PC-9 (cell line): ENCODE measurements around the gene CHRNG. TPM values are rescaled to one million over a fixed set of nuclear protein-coding genes. Genes with fewer than 3 reads are reported as not detected.

Experiments
- BruUV-seq: library from RNA; stranded (reverse); fragments of 400-500 nt; replicated peaks from 2 replicates; lab custom pipeline; 2021; lab: Mats Ljungman, UMichigan
- CTCF ChIA-PET: fragments of 300-600 bp; sonication (Branson Sonifier 250); formaldehyde crosslinking; loops from one replicate; lab custom pipeline; 2022; ENCODE audit warnings: antibody characterized with exemption; lab: Charles Lee
- POLR2A ChIA-PET: fragments of 300-600 bp; sonication (Branson Sonifier 250); formaldehyde crosslinking; loops from one replicate; lab custom pipeline; 2022; ENCODE audit warnings: antibody characterized with exemption; ENCODE audit not compliant: unreplicated experiment; lab: Charles Lee
- DNase-seq, 2 experiments: peaks; one replicate each; pipeline versions ENCODE4 v3.0.0 to v3.0.0-alpha.2; 2015 to 2022; ENCODE audit warnings: mixed read lengths in 1 of 2
- H2AFZ ChIP-seq: fragments of 200-600 bp; sonication (generic); 2 replicates; pipeline ENCODE4 v1.8.1; 2017; ENCODE audit warnings: antibody characterized with exemption
- H3F3A ChIP-seq: fragments of 200-600 bp; sonication (generic); 2 replicates; pipeline ENCODE4 v1.8.1; 2017; ENCODE audit warnings: antibody characterized with exemption, mild to moderate bottlenecking, low read depth; ENCODE audit not compliant: insufficient read depth
- H3K27ac ChIP-seq: fragments of 200-600 bp; sonication (generic); 2 replicates; pipeline ENCODE4 v1.6.1; 2016; ENCODE audit warnings: mixed run types
- H3K27me3 ChIP-seq: fragments of 200-600 bp; sonication (generic); 2 replicates; pipeline ENCODE4 v1.6.1; 2016; ENCODE audit warnings: low read depth, mixed run types; ENCODE audit not compliant: insufficient read depth
- H3K36me3 ChIP-seq: fragments of 200-600 bp; sonication (generic); 2 replicates; pipeline ENCODE4 v1.6.1; 2016; ENCODE audit warnings: low read depth, mixed run types
- H3K4me1 ChIP-seq: fragments of 200-600 bp; sonication (generic); replicated peaks from 2 replicates; pipeline ENCODE4 v1.6.1; 2016; ENCODE audit warnings: mixed run types; ENCODE audit not compliant: insufficient read depth
- H3K4me2 ChIP-seq: fragments of 200-600 bp; sonication (generic); 2 replicates; pipeline ENCODE4 v1.6.1; 2017; ENCODE audit warnings: mixed run types
- H3K4me3 ChIP-seq: fragments of 200-600 bp; sonication (generic); 2 replicates; pipeline ENCODE4 v1.6.1; 2016; ENCODE audit warnings: mixed run types
- H3K79me2 ChIP-seq: fragments of 200-600 bp; sonication (generic); 2 replicates; pipeline ENCODE4 v1.6.1; 2017; ENCODE audit warnings: low read depth, mixed run types
- H3K9me2 ChIP-seq: fragments of 200-600 bp; sonication (generic); 2 replicates; pipeline ENCODE4 v1.8.1; 2017; ENCODE audit warnings: mild to moderate bottlenecking; ENCODE audit not compliant: insufficient read depth
- H3K9me3 ChIP-seq: fragments of 200-600 bp; sonication (generic); 2 replicates; pipeline ENCODE4 v1.8.1; 2016; ENCODE audit warnings: low read depth; ENCODE audit not compliant: insufficient read depth
- H4K20me1 ChIP-seq: fragments of 200-600 bp; sonication (generic); 2 replicates; pipeline ENCODE4 v1.8.1; 2017; ENCODE audit not compliant: insufficient read depth
- CTCF ChIP-seq: fragments of 200-600 bp; sonication (generic); conservative IDR thresholded peaks from 2 replicates; pipeline ENCODE4 v1.6.1; 2017; ENCODE audit warnings: mixed run types, antibody characterized with exemption, mild to moderate bottlenecking, moderate library complexity
- EZH2 ChIP-seq: fragments of 200-600 bp; sonication (generic); IDR thresholded peaks from 2 replicates; pipeline ENCODE4 v1.8.0; 2017; ENCODE audit warnings: antibody characterized with exemption, low read depth
- intact Hi-C: fragments of 100-400 bp; cut with micrococcal nuclease; formaldehyde crosslinking; loops from one replicate; pipeline ENCODE4 v1.10.0; 2022; ENCODE audit not compliant: unreplicated experiment
- total RNA-seq: library from RNA; stranded (reverse); gene quantifications from 2 replicates; pipeline ENCODE4 v1.2.3, GENCODE V29; 2021

The CHRNG gene
- total RNA-seq, 1 experiment from 2014 or later: not detected

- BruUV-seq: no TSS peak
- peaks cover 41% of the 10 kb centered on the region for H3K79me2 ChIP-seq
These were observed 16.9 kb downstream of the CHRNG start for GRCh38 chr2:232556426-232556825.

GRCh38 chr2:232562515-232563151 is 23.1 kb downstream of the CHRNG start:
- H3K9me3 ChIP-seq: no peaks in the 10 kb centered on the region
- ChIA-PET POLR2A (no interaction called here), CTCF (no interaction called here)
- H3K27ac ChIP-seq: no peak overlapping the region
- no peaks in the 10 kb centered on the region for H3K79me2 ChIP-seq
- DNase-seq: no peak
- no peak overlapping the region for H2AFZ ChIP-seq
- intact Hi-C loops: no loop called here
- H3K27me3 ChIP-seq: no peaks in the 10 kb centered on the region
- no TSS peak for BruUV-seq
- H3K9me2 ChIP-seq: no peaks in the 10 kb centered on the region
- no peaks in the 10 kb centered on the region for H3K4me1 ChIP-seq
- 0 out of 2 replicates have a peak, but pooled peaks cover 6% of the 10 kb centered on the region for H4K20me1 ChIP-seq
- H3K36me3 ChIP-seq: peaks cover 17% of the 10 kb centered on the region
- H3F3A ChIP-seq: 0 out of 2 replicates have a peak, but pooled peaks cover 7% of the 10 kb centered on the region
- TF ChIP-seq EZH2: no peak
- no peak for TF ChIP-seq CTCF
- H3K4me2 ChIP-seq: no peak overlapping the region
- no peak overlapping the region for H3K4me3 ChIP-seq

More at GRCh38 chr2:232556426-232556825, 16.9 kb downstream of the CHRNG start:
- Histone ChIP-seq H3K4me3 (no peak overlapping the region), H3K9me2 (no peaks in the 10 kb centered on the region), H3K36me3 (0 out of 2 replicates have a peak, but pooled peaks cover 3% of the 10 kb centered on the region), H3K27me3 (no peaks in the 10 kb centered on the region), H3K27ac (no peak overlapping the region), H4K20me1 (peaks cover 40% of the 10 kb centered on the region), H3F3A (peaks cover 7% of the 10 kb centered on the region; the same call in 1 of the 2 replicates), H3K4me2 (no peak overlapping the region), H2AFZ (no peak overlapping the region), H3K4me1 (peaks cover 5% of the 10 kb centered on the region; the same call in 1 of the 2 replicates), H3K9me3 (no peaks in the 10 kb centered on the region)
- DNase-seq: no peak
- ChIA-PET CTCF (no interaction called here), POLR2A (interaction anchor here (0.7 kb wide), 1 partner anchor 1298 kb away, joined by 4 read pairs; no protein-coding TSS in a partner anchor)
- intact Hi-C loops: no loop called here
- TF ChIP-seq EZH2: no peak
- no peak for TF ChIP-seq CTCF

GRCh38 chr2:232563580-232563979 is 24.1 kb downstream of the CHRNG start:
- H3K4me2 ChIP-seq: no peak overlapping the region
- no peaks in the 10 kb centered on the region for H3K4me1 ChIP-seq
- no peaks in the 10 kb centered on the region for H3K9me3 ChIP-seq
- no peak for TF ChIP-seq CTCF
- no peak for TF ChIP-seq EZH2
- POLR2A ChIA-PET: no interaction called here
- no peaks in the 10 kb centered on the region for H3K79me2 ChIP-seq
- no TSS peak for BruUV-seq
- H3K27ac ChIP-seq: no peak overlapping the region
- intact Hi-C loops: no loop called here
- H3K36me3 ChIP-seq: peaks cover 21% of the 10 kb centered on the region
- H3K4me3 ChIP-seq: no peak overlapping the region
- H3K9me2 ChIP-seq: no peaks in the 10 kb centered on the region
- H3F3A ChIP-seq: 0 out of 2 replicates have a peak, but pooled peaks cover 5% of the 10 kb centered on the region
- H3K27me3 ChIP-seq: no peaks in the 10 kb centered on the region
- H4K20me1 ChIP-seq: 0 out of 2 replicates have a peak, but pooled peaks cover 6% of the 10 kb centered on the region
- DNase-seq: no peak
- no peak overlapping the region for H2AFZ ChIP-seq
- CTCF ChIA-PET: no interaction called here
